ES-I3 (cell line): ENCODE results near the gene AMOT.

Source experiments
- H3K36me3 ChIP-seq: 2 replicates; pipeline ENCODE4 v1.6.1; 2013; ENCODE audit warnings: mild to moderate bottlenecking, low read length, control low read depth, moderate library complexity; ENCODE audit not compliant: insufficient read depth
- H3K4me1 ChIP-seq: 2 replicates; pipeline ENCODE4 v1.6.1; 2013; ENCODE audit warnings: mild to moderate bottlenecking, control low read depth, low read length; ENCODE audit not compliant: insufficient read depth
- H3K9ac ChIP-seq: 2 replicates; pipeline ENCODE4 v1.6.1; 2013; ENCODE audit warnings: low read depth, mild to moderate bottlenecking, low read length, moderate library complexity
- H3K9me3 ChIP-seq: 2 replicates; pipeline ENCODE4 v1.6.1; 2013; ENCODE audit warnings: mild to moderate bottlenecking, low read length, moderate library complexity; ENCODE audit not compliant: control insufficient read depth, insufficient read depth

AMOT gene

GRCh38 chrX:112851161-112851779 lies 10.6 kb upstream of the AMOT start:
- Histone ChIP-seq H3K9me3 (no peaks in the 10 kb centered on the region), H3K36me3 (no peaks in the 10 kb centered on the region), H3K4me1 (peaks cover 24% of the 10 kb centered on the region; the same call in 1 of the 2 replicates), H3K9ac (peak overlapping the region; percentile 16; the same call in 1 of the 2 replicates)

- no peak overlapping the region for H3K9ac ChIP-seq
- no peaks in the 10 kb centered on the region for H3K9me3 ChIP-seq
- H3K4me1 ChIP-seq = peaks cover 34% of the 10 kb centered on the region; the same call in 1 of the 2 replicates
- no peaks in the 10 kb centered on the region for H3K36me3 ChIP-seq
Observed at GRCh38 chrX:112849016-112849415, 8.4 kb upstream of the AMOT start.

- no peaks in the 10 kb centered on the region for H3K9me3 ChIP-seq
- H3K4me1 ChIP-seq = peaks cover 21% of the 10 kb centered on the region; the same call in 1 of the 2 replicates
- H3K36me3 ChIP-seq = no peaks in the 10 kb centered on the region
- no peak overlapping the region for H3K9ac ChIP-seq
Observed at GRCh38 chrX:112846782-112847181, 6.2 kb upstream of the AMOT start.

GRCh38 chrX:112846187-112846586 lies 5.6 kb upstream of the AMOT start:
- no peaks in the 10 kb centered on the region for H3K9me3 ChIP-seq
- H3K4me1 ChIP-seq = peaks cover 15% of the 10 kb centered on the region; the same call in 1 of the 2 replicates
- no peaks in the 10 kb centered on the region for H3K36me3 ChIP-seq
- no peak overlapping the region for H3K9ac ChIP-seq

- H3K36me3 ChIP-seq = no peaks in the 10 kb centered on the region
- H3K9ac ChIP-seq = no peak overlapping the region
- peaks cover 12% of the 10 kb centered on the region; the same call in 1 of the 2 replicates for H3K4me1 ChIP-seq
- no peaks in the 10 kb centered on the region for H3K9me3 ChIP-seq
Observed at GRCh38 chrX:112844250-112844649, 3.6 kb upstream of the AMOT start.

DNA sequence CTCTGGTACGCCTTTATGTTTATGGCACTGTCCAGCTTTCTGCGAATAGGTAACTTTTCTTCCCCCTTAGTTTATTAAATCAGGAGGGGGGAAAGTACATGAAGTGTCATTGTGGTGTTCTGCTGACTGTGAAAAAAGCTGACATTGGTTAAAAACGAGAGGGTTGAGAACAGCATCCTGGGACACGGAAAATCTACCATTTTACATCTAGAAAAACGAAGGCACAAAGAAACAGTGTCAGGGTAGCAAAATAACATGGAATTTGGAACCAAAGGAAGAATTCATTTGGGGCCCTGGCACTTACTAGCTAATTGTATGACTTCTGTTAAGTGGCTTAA lies 1.2 kb upstream of the AMOT start:
- H3K9me3 ChIP-seq = no peaks in the 10 kb centered on the region
- H3K9ac ChIP-seq = peak overlapping the region; percentile 36; the same call in 1 of the 2 replicates
- H3K4me1 ChIP-seq = peaks cover 23% of the 10 kb centered on the region
- no peaks in the 10 kb centered on the region for H3K36me3 ChIP-seq

- Histone ChIP-seq H3K9me3 (no peaks in the 10 kb centered on the region), H3K9ac (peak overlapping the region; percentile 98), H3K36me3 (no peaks in the 10 kb centered on the region), H3K4me1 (peaks cover 21% of the 10 kb centered on the region)
Observed at GRCh38 chrX:112841114-112841819, 636 bp upstream of the AMOT start.

DNA sequence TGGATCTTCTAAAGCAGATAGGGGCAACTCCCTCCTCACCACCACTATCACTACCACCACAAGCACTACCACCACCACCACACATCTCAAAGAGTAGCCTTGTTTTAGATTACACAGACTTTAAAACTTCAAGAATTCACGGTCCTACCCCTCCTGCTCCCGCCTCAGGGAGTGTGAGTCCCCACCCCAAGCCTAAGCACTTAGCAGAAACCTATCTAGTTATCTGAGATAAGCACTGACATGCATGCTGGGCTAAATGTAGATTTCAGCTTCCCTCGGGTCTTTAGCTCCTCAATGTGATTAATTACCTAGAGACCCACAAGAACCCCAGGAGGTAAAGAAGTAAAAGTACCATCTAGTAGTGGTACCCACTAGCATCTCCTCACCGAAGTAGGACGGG lies 775 bp downstream of the AMOT start:
- no peaks in the 10 kb centered on the region for H3K36me3 ChIP-seq
- H3K9ac ChIP-seq = peak overlapping the region; percentile 98; the same call in 1 of the 2 replicates
- peaks cover 19% of the 10 kb centered on the region for H3K4me1 ChIP-seq
- no peaks in the 10 kb centered on the region for H3K9me3 ChIP-seq

DNA sequence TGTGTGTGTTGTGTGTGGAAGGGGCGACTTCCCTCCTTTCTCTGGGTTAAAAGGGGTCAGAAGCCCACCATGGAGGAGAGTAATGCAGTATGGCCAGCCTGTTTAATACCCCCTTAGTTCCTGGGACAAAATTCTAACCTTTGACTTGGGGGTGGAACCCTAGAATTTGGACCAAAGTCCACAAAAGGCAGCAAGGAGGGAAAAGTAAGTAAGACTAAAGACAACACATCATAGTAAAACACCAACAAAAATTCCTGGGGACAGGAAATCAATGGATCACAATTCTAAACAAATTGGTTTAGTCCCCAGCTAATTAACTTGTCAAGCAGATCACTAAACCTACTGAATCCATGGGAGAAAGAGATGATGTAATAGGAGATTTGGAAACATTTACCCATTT lies 3.1 kb downstream of the AMOT start:
- Histone ChIP-seq H3K9ac (no peak overlapping the region), H3K36me3 (no peaks in the 10 kb centered on the region), H3K4me1 (peaks cover 33% of the 10 kb centered on the region), H3K9me3 (no peaks in the 10 kb centered on the region)

DNA sequence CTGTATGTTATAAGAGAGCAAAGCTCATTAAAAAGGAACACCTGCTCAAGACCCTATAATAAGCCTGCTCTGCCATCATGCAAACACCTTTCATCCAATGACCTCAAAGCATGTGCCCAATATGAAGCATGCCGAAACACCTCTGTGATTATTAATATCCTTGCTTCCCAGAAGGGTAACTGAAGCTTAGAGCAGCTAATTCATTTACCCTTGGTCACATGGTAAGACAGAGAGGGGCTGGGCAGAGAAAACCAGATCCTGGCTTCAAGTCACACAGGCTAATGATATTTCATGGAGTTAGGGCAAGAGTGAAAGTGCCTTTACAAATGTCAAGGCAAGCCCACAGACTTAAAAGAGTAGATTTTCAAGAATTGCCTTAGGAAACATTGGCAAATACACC lies 5.6 kb downstream of the AMOT start:
- H3K9ac ChIP-seq = no peak overlapping the region
- no peaks in the 10 kb centered on the region for H3K9me3 ChIP-seq
- no peaks in the 10 kb centered on the region for H3K36me3 ChIP-seq
- peaks cover 38% of the 10 kb centered on the region for H3K4me1 ChIP-seq

DNA sequence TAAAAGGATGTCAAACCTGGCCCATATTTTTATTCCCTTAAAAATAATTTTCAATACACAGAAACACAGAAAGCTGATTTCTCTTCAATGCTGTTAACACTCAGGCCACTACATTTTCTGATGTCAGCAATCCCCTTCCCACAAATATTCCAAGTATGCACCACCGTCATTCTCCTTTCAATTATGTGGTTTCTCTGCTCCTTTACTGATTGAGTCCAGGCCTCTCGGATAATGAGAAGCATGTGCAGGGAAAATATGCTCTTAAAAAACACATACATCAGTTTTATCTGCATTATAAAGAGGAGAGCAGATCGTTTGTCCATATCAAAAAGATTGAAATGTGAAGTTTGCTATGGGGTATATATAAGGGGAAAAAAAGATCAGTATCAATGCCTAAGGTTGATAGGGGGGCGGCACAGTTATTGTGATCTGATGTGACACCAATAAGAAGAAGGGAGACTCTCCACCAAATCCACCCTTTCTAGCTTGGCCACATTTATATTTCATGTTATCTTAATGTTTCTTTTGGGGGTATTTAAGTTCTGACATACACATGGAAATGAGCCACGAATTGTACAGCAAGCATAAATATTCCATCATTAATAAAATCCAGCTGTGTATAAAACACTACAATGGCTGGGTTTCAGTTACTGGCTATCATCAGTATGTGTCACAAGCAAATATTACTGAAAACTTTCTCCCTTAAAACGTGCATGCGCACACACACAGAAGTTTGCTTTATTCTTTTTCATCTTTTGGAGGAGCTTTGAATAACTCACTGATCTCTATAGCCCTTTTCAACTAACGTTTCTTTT lies 6.4 kb downstream of the AMOT start:
- H3K4me1 ChIP-seq = peaks cover 38% of the 10 kb centered on the region
- H3K9me3 ChIP-seq = no peaks in the 10 kb centered on the region
- H3K36me3 ChIP-seq = no peaks in the 10 kb centered on the region
- H3K9ac ChIP-seq = no peak overlapping the region

- no peak overlapping the region for H3K9ac ChIP-seq
- no peaks in the 10 kb centered on the region for H3K9me3 ChIP-seq
- peaks cover 30% of the 10 kb centered on the region for H3K4me1 ChIP-seq
- H3K36me3 ChIP-seq = no peaks in the 10 kb centered on the region
Observed at GRCh38 chrX:112832481-112833095, 8.0 kb downstream of the AMOT start.

DNA sequence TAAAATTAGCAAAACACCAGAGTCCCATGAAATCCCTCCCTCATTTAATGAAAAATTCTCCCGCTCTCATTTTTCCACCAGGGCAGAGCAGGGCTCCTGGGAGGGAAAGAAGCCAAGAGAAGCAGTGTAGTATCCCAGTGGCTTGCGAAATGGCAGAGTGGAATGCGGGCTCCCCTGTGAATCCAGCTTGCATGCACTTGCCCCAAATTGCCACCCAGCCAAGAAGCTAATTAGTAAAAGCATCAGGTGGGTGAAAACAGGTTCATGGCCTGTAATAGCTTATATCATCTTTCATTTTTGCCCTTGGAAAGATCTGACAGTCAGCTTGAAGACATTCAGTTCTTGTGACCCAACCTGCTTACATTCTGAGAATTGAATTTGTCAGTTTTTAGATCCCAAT lies 10.1 kb downstream of the AMOT start:
- Histone ChIP-seq H3K4me1 (peaks cover 27% of the 10 kb centered on the region), H3K9me3 (no peaks in the 10 kb centered on the region), H3K36me3 (no peaks in the 10 kb centered on the region), H3K9ac (no peak overlapping the region)

DNA sequence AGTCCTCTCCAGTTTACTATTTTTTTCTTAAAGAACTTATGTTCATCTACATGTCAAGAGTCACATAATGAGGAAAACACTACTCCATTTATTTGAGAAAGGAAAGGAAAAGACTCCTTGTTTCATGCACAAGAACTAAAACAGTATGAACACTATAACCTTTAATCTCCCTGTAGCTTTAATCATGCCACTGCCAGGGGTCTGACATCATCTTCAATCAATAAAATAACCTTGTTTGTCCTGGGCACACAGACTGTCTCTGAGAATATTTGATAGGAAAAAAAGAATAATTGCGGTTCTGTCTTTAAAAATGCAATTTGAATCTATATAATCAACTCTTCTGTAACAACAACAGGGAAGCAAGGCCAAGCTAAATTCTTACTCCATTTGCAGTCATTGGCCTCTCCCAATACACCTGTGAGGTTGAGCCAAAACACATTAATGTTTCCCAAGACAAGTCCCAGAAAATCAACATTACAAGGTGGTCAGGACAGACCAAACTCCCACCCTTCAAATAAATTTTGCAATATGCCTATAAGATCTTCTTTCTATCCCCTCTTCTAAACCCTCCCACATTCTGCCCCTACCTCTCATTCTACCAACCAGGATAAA lies 13.2 kb downstream of the AMOT start:
- Histone ChIP-seq H3K4me1 (peaks cover 3% of the 10 kb centered on the region), H3K36me3 (no peaks in the 10 kb centered on the region), H3K9me3 (no peaks in the 10 kb centered on the region), H3K9ac (no peak overlapping the region)
